ENCODE measurements around the gene FAF1.
"Not testable (repeated sequence)": the region's sequence is repeated elsewhere in the genome, so short reads cannot be mapped to it uniquely, and the experiment has no call there.

Gene FAF1

GRCh38 chr1:50964863-50965262, 4.8 kb upstream of the FAF1 start:
- in situ Hi-C loops (cut with HindIII; ENCODE audit: low sequenced_read_pairs): no loop called here

- in situ Hi-C loops (cut with HindIII; ENCODE audit: low sequenced_read_pairs): no loop called here
Measured at GRCh38 chr1:50959303-50959912, 659 bp downstream of the FAF1 start.

- in situ Hi-C loops (cut with HindIII; ENCODE audit: low sequenced_read_pairs): no loop called here
Measured at GRCh38 chr1:50955116-50955515, 5.0 kb downstream of the FAF1 start.

DNA sequence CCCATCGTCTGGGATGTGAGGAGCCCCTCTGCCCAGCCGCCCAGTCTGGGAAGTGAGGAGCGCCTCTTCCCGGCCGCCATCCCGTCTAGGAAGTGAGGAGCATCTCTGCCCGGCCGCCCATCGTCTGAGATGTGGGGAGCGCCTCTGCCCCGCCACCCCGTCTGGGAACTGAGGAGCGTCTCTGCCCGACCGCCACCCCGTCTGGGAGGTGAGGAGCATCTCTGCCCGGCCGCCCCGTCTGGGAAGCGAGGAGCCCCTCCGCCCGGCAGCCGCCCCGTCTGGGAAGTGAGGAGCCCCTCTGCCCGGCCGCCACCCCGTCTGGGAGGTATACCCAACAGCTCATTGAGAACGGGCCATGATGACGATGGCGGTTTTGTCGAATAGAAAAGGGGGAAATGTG, 7.5 kb downstream of the FAF1 start:
- in situ Hi-C loops (cut with HindIII; ENCODE audit: low sequenced_read_pairs): not testable (repeated sequence)

DNA sequence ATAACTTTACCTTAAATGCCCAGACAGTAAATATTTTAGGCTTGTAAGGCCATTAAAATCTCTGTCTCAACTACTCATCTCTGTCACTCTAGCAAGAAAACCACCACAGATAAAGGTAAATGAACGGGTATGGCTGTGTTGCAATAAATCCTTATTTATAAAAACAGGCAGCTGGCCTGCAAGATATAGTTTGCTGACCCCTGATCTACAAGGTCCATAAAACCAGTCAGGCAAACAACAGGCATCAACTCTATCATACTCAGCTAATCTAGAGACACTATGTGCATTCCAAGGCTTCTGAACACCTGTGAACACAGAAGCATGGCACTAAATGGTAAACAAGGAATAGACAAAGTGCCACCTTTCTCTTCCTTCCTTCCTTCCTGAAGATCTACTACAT, 9.7 kb downstream of the FAF1 start:
- in situ Hi-C loops (cut with HindIII; ENCODE audit: low sequenced_read_pairs): no loop called here

- in situ Hi-C loops (cut with HindIII; ENCODE audit: low sequenced_read_pairs): no loop called here
Measured at GRCh38 chr1:50949286-50949982, 10.6 kb downstream of the FAF1 start.

DNA sequence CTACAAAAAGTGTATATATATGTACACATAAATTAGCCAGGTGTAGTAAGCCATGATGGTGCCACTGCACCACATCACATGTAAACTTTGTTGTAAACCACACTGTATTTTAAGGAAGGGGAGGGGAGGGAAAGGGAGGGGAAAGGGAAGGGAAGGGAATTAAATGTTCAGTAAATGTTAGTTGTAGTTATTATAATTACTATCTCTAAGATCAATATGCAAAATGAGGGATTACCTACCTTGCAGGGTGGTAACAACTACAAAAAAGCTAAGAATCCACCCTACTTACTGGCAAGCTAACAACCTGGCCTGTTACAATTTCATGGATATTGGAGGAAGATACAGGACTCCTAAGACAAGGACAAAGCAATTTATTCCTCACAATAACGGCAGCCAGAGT, 17.7 kb downstream of the FAF1 start:
- in situ Hi-C loops (cut with HindIII; ENCODE audit: low sequenced_read_pairs): no loop called here

GRCh38 chr1:50940291-50940690, 19.8 kb downstream of the FAF1 start:
- in situ Hi-C loops (cut with HindIII; ENCODE audit: low sequenced_read_pairs): no loop called here

DNA sequence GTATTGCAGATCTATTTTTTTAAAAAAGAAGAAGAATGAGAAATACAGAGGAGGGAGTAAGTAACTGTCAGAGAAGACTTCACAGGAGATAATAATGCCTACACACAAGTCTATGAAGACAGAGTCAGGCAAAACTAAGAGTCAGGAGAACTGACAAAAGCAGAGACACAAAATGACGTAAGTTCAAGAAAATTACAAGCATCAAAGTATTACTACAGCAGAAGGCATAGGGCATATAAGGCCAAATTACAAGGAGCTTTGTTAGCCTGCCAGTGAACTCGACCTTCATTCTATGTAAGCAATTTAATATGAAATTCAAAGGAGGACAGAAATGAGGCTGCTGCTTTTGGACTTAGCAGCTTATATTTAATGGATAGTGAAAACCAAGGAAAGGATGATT, 23.7 kb downstream of the FAF1 start:
- in situ Hi-C loops (cut with HindIII; ENCODE audit: low sequenced_read_pairs): no loop called here

DNA sequence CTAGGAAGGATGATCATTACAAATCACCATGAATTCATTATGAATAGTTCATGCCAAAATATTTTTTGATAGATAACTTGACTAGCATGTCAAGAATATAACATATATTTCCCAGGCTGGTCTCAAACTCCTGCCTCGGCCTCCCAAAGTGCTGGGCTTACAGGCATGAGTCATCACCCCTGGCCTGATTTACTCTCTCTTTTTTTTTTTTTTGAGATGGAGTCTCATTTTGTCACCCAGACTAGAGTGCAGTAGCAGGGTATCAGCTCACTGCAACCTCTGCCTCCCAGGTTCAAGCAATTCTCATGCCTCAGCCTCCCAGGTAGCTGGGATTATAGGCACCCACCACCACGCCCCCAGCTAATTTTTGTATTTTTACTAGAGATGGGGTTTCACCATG, 24.8 kb downstream of the FAF1 start:
- in situ Hi-C loops (cut with HindIII; ENCODE audit: low sequenced_read_pairs): not testable (repeated sequence)

DNA sequence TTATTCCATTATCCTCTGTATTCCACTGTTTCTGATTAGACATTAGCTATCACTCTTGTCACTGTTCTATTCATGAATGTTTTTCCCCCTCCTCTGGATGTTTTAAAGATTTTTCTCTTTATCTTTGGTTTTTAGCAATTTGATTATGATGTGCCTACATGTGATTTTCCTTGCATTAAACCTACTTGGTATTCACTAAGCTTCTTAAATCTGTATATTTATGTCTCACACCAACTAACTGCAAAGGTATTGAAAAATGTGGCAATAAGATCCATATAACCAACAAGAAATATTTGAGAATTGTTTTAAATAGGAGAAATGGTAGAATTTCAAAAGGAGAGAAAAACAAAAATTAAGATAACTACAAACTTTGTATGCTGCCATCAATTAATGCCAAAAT, 25.2 kb downstream of the FAF1 start:
- in situ Hi-C loops (cut with HindIII; ENCODE audit: low sequenced_read_pairs): no loop called here

GRCh38 chr1:50933770-50934169, 26.3 kb downstream of the FAF1 start:
- in situ Hi-C loops (cut with HindIII; ENCODE audit: low sequenced_read_pairs): not testable (repeated sequence)

GRCh38 chr1:50932043-50932442, 28.0 kb downstream of the FAF1 start:
- in situ Hi-C loops (cut with HindIII; ENCODE audit: low sequenced_read_pairs): not testable (repeated sequence)

DNA sequence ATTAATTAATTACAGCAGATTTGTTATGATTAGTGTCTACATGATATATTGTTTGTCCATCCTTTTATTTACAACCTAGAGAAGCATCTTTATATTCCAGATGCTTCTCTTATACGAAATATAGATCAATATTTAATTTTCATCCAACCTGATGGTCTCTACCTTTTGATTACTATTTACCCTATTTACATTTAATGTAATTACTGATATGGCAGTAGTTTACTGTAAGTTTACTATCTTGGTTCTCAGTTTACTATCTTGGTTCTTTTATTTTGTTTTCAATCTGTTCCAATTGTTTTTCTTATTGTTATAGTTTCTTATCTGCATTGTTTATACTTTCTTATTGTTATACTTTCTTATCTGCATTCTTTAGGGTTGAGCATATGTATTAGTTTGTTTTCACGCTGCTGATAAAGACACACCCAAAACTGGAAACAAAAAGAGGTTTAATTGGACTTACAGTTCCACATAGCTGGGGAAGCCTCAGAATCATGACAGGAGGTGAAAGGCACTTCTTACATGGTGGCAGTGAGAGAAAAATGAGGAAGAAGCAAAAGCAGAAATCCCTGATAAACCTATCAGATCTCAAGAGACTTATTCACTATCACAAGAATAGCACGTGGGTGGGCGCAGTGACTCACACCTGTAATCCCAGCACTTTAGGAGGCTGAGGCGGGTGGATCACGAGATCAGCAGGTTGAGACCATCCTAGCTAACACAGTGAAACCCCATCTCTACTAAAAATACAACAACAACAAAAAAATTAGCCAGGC, 28.9 kb downstream of the FAF1 start:
- in situ Hi-C loops (cut with HindIII; ENCODE audit: low sequenced_read_pairs): no loop called here

DNA sequence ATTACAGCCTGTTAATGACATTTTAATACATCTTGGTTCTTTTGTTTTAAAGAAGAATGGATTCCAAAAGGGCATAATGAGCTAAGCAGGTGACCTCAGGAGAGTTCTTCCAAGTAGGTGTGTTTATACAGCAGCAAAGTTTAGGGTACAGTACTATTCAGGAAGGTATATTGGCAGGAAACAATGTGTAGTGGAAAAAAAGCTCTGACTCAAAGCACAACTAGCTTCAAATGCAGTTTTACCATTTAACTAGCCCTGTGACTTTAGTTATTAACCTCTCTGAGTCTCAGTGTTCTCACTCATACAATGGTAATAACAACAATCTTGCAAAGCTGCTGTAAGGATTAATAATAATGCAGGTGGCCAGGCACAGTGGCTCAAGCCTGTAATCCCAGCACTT, 29.9 kb downstream of the FAF1 start:
- in situ Hi-C loops (cut with HindIII; ENCODE audit: low sequenced_read_pairs): no loop called here

DNA sequence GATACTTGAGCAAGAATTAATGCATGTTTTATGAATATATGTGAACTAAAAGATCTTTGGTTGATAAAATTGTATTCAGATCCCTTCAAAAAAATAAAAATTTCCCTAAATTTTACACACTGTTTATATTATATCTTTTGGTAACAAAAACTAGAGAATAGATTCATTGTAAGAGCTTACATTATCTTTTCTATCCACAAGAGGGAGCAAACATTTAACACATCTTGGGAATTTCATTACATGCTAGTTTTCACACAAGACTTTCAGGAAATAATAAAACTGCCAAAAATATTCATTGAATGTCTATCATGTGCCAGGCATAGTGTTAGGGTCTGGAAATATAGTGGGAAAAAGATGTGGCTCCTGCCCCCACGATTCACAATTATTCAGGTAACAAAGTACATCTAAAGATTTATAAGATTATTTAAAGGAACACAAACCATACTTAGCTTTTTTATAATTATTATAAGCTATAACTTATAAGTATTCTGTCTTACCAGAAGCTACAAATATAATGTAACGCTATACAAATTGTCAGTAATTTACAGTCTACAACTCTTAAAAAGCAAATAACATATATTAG, 30.6 kb downstream of the FAF1 start:
- in situ Hi-C loops (cut with HindIII; ENCODE audit: low sequenced_read_pairs): no loop called here

DNA sequence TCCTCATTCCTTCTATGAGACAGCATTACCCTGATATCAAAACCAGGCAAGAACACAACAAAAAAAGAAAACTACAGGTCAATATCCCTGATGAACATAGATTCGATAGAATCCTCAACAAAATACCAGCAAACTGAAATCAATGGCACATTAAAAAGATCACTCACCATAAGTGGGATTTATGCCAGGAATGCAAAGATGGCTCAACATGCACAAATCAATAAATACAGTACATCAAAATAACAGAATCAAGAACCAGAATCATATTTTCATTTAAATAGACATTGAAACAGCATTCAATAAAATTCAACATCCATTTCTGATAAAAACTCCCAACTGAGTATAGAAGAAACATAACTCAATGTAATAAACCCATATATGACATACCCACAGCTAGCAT, 36.5 kb downstream of the FAF1 start:
- in situ Hi-C loops (cut with HindIII; ENCODE audit: low sequenced_read_pairs): no loop called here

- in situ Hi-C loops (cut with HindIII; ENCODE audit: low sequenced_read_pairs): no loop called here
Measured at GRCh38 chr1:50921029-50921428, 39.0 kb downstream of the FAF1 start.

DNA sequence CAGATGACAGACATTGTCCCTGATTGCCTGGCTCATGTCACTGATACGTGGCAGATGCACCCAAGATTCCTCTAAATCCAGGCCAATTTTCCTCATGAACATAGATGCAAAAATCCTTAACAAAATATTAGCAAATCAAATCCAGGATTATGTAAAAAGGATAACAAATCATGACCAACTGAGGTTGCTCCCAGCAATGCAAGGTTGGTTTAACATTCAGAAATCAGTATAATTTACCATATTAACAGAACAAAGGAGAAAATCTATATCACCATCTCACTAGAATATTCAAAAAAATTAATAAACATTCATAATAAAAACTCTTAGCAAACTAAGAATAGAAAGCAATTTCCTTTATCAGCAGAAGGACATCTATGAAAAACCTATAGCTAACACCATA, 39.7 kb downstream of the FAF1 start:
- in situ Hi-C loops (cut with HindIII; ENCODE audit: low sequenced_read_pairs): no loop called here

GRCh38 chr1:50917138-50918137, 42.6 kb downstream of the FAF1 start:
- in situ Hi-C loops (cut with HindIII; ENCODE audit: low sequenced_read_pairs): no loop called here

- in situ Hi-C loops (cut with HindIII; ENCODE audit: low sequenced_read_pairs): no loop called here
Measured at GRCh38 chr1:50915621-50916020, 44.4 kb downstream of the FAF1 start.
